ENCODE data around the gene SCYL2. TPM values are rescaled to one million over a fixed set of nuclear protein-coding genes. Genes with fewer than 3 reads are reported as not detected.

SCYL2 gene
- total and polyA plus RNA-seq, 2 of the 13 experiments (the other 11 are each of a cell fraction or from before 2014, with no cell fraction given): 11.4 to 28.8 TPM

DNA sequence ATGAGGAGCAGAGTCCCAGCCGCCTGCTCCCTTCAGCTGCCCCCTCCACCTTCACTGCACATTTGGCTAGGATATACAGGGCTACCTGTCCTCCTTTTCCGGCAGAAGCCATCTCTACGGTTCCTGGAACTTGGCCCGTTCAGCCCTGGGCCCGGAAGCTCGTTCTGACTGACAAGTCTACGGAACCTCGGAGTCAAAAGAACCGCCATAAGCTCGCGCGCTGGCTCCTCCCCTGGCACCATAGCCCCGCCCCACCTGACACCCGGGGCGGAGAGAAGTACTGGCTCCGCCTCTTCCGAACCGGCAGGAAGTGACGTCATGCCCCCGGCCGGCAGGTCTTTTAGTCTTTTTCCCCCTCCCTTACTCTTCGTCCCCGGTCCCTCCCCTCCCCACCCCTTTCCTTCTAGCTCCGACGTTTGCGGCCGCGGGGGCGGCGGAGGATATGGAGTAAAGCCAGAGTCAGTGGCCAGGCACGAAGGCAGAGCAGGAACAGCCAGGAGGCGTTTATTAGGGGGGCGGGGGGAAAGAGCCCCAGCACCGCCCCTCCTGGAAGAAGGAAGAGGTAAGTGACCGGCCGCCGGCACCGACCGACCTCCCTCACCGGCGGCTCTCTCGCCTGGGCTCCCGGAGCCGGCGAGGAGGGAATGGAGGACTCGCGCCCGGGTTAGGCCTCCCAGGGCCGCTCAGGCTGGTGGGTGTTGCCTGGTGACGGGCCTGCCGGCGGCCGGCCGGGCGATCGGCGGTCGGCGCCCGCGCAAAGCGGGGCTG lies at the start of gene SCYL2, which contains the start of gene DEPDC4 (continued):
- TF ChIP-seq, protein P1, sequence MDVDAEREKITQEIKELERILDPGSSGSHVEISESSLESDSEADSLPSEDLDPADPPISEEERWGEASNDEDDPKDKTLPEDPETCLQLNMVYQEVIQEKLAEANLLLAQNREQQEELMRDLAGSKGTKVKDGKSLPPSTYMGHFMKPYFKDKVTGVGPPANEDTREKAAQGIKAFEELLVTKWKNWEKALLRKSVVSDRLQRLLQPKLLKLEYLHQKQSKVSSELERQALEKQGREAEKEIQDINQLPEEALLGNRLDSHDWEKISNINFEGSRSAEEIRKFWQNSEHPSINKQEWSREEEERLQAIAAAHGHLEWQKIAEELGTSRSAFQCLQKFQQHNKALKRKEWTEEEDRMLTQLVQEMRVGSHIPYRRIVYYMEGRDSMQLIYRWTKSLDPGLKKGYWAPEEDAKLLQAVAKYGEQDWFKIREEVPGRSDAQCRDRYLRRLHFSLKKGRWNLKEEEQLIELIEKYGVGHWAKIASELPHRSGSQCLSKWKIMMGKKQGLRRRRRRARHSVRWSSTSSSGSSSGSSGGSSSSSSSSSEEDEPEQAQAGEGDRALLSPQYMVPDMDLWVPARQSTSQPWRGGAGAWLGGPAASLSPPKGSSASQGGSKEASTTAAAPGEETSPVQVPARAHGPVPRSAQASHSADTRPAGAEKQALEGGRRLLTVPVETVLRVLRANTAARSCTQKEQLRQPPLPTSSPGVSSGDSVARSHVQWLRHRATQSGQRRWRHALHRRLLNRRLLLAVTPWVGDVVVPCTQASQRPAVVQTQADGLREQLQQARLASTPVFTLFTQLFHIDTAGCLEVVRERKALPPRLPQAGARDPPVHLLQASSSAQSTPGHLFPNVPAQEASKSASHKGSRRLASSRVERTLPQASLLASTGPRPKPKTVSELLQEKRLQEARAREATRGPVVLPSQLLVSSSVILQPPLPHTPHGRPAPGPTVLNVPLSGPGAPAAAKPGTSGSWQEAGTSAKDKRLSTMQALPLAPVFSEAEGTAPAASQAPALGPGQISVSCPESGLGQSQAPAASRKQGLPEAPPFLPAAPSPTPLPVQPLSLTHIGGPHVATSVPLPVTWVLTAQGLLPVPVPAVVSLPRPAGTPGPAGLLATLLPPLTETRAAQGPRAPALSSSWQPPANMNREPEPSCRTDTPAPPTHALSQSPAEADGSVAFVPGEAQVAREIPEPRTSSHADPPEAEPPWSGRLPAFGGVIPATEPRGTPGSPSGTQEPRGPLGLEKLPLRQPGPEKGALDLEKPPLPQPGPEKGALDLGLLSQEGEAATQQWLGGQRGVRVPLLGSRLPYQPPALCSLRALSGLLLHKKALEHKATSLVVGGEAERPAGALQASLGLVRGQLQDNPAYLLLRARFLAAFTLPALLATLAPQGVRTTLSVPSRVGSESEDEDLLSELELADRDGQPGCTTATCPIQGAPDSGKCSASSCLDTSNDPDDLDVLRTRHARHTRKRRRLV (CRISPR knock-in tag; IDR thresholded peaks at IDR 0.05): peak; percentile 65; the same call in 1 of the 2 replicates
- TF ChIP-seq, protein P2, sequence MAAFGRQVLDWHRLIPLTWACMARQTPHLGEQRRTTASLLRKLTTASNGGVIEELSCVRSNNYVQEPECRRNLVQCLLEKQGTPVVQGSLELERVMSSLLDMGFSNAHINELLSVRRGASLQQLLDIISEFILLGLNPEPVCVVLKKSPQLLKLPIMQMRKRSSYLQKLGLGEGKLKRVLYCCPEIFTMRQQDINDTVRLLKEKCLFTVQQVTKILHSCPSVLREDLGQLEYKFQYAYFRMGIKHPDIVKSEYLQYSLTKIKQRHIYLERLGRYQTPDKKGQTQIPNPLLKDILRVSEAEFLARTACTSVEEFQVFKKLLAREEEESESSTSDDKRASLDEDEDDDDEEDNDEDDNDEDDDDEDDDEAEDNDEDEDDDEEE (CRISPR knock-in tag; IDR thresholded peaks at IDR 0.05): no peak
- TF ChIP-seq, protein P3, sequence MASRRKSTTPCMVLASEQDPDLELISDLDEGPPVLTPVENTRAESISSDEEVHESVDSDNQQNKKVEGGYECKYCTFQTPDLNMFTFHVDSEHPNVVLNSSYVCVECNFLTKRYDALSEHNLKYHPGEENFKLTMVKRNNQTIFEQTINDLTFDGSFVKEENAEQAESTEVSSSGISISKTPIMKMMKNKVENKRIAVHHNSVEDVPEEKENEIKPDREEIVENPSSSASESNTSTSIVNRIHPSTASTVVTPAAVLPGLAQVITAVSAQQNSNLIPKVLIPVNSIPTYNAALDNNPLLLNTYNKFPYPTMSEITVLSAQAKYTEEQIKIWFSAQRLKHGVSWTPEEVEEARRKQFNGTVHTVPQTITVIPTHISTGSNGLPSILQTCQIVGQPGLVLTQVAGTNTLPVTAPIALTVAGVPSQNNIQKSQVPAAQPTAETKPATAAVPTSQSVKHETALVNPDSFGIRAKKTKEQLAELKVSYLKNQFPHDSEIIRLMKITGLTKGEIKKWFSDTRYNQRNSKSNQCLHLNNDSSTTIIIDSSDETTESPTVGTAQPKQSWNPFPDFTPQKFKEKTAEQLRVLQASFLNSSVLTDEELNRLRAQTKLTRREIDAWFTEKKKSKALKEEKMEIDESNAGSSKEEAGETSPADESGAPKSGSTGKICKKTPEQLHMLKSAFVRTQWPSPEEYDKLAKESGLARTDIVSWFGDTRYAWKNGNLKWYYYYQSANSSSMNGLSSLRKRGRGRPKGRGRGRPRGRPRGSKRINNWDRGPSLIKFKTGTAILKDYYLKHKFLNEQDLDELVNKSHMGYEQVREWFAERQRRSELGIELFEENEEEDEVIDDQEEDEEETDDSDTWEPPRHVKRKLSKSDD (CRISPR knock-in tag; IDR thresholded peaks at IDR 0.05; ENCODE audit: low read depth): no peak; the same call in 1 of the 2 replicates
- TF ChIP-seq TCF7 (IDR thresholded peaks at IDR 0.05; ENCODE audit: low read depth) (peak; percentile 50; the same call in 1 of the 2 replicates), NONO (IDR thresholded peaks at IDR 0.05) (no peak), NONO (CRISPR knock-in tag; conservative IDR thresholded peaks at IDR 0.05) (peak; percentile 69), NAIF1 (CRISPR knock-in tag; IDR thresholded peaks at IDR 0.05; ENCODE audit: borderline replicate concordance) (0 out of 2 replicates have a peak, but pooled peaks have one; percentile 60), PITX1 (CRISPR knock-in tag; IDR thresholded peaks at IDR 0.05) (no peak), ZNF878 (CRISPR knock-in tag; IDR thresholded peaks at IDR 0.05) (0 out of 2 replicates have a peak, but pooled peaks have one; percentile 37), CREB1 (IDR thresholded peaks at IDR 0.05) (peak; percentile 99), CREB1 (CRISPR knock-in tag; IDR thresholded peaks at IDR 0.05) (peak; percentile 95), SIN3A (IDR thresholded peaks at IDR 0.05; ENCODE audit: borderline replicate concordance, low read depth, low read length) (peak; percentile 21; the same call in 1 of the 2 replicates)
- TF ChIP-seq, protein P4, sequence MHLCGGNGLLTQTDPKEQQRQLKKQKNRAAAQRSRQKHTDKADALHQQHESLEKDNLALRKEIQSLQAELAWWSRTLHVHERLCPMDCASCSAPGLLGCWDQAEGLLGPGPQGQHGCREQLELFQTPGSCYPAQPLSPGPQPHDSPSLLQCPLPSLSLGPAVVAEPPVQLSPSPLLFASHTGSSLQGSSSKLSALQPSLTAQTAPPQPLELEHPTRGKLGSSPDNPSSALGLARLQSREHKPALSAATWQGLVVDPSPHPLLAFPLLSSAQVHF (CRISPR knock-in tag; IDR thresholded peaks at IDR 0.05): 0 out of 2 replicates have a peak, but pooled peaks have one; percentile 38
- TF ChIP-seq, protein P5, sequence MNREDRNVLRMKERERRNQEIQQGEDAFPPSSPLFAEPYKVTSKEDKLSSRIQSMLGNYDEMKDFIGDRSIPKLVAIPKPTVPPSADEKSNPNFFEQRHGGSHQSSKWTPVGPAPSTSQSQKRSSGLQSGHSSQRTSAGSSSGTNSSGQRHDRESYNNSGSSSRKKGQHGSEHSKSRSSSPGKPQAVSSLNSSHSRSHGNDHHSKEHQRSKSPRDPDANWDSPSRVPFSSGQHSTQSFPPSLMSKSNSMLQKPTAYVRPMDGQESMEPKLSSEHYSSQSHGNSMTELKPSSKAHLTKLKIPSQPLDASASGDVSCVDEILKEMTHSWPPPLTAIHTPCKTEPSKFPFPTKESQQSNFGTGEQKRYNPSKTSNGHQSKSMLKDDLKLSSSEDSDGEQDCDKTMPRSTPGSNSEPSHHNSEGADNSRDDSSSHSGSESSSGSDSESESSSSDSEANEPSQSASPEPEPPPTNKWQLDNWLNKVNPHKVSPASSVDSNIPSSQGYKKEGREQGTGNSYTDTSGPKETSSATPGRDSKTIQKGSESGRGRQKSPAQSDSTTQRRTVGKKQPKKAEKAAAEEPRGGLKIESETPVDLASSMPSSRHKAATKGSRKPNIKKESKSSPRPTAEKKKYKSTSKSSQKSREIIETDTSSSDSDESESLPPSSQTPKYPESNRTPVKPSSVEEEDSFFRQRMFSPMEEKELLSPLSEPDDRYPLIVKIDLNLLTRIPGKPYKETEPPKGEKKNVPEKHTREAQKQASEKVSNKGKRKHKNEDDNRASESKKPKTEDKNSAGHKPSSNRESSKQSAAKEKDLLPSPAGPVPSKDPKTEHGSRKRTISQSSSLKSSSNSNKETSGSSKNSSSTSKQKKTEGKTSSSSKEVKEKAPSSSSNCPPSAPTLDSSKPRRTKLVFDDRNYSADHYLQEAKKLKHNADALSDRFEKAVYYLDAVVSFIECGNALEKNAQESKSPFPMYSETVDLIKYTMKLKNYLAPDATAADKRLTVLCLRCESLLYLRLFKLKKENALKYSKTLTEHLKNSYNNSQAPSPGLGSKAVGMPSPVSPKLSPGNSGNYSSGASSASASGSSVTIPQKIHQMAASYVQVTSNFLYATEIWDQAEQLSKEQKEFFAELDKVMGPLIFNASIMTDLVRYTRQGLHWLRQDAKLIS (CRISPR knock-in tag; IDR thresholded peaks at IDR 0.05): no peak

All from HepG2 (cell line).